Endodermal cell (in vitro differentiated cells): ENCODE measurements around the gene SORCS2. TPM values are rescaled to one million over a fixed set of nuclear protein-coding genes. Genes with fewer than 3 reads are reported as not detected.

Experiments used
- DNase-seq: peaks from one replicate; pipeline ENCODE4 v3.0.0-alpha.2; 2017
- H3K27ac ChIP-seq: 2 replicates; pipeline ENCODE4 v1.5.1; 2013; ENCODE audit warnings: mild to moderate bottlenecking, low read depth, low read length, moderate library complexity
- H3K27me3 ChIP-seq: 2 replicates; pipeline ENCODE4 v1.6.1; 2013; ENCODE audit warnings: mild to moderate bottlenecking, low read length, moderate library complexity; ENCODE audit not compliant: insufficient read depth, control insufficient read depth, poor library complexity, severe bottlenecking
- H3K36me3 ChIP-seq: 2 replicates; pipeline ENCODE4 v1.7.0; 2013; ENCODE audit warnings: mild to moderate bottlenecking, low read length, moderate library complexity; ENCODE audit not compliant: control insufficient read depth, insufficient read depth
- H3K4me1 ChIP-seq: one replicate; pipeline ENCODE4 v1.7.0; 2013; ENCODE audit warnings: low read length; ENCODE audit not compliant: control insufficient read depth, insufficient read depth
- H3K4me3 ChIP-seq: 2 replicates; pipeline ENCODE4 v1.5.1; 2013; ENCODE audit warnings: mild to moderate bottlenecking, low read length, moderate library complexity
- H3K9ac ChIP-seq: 2 replicates; pipeline ENCODE4 v1.6.1; 2013; ENCODE audit warnings: mild to moderate bottlenecking, low read length, moderate library complexity; ENCODE audit not compliant: poor library complexity, severe bottlenecking; ENCODE audit errors: extremely low read depth
- H3K9me3 ChIP-seq: 2 replicates; pipeline ENCODE4 v1.6.1; 2013; ENCODE audit warnings: mild to moderate bottlenecking, low read length, moderate library complexity; ENCODE audit not compliant: control insufficient read depth
- H3K27ac Mint-ChIP-seq: 2 replicates; pipeline ENCODE4 v1.8.0; 2020; ENCODE audit warnings: mixed read lengths
- H3K27me3 Mint-ChIP-seq: 2 replicates; pipeline ENCODE4 v1.8.0; 2021; ENCODE audit warnings: mild to moderate bottlenecking, mixed read lengths; ENCODE audit not compliant: insufficient read depth
- H3K36me3 Mint-ChIP-seq: 2 replicates; pipeline ENCODE4 v1.8.0; 2020; ENCODE audit warnings: low read depth, mixed read lengths
- H3K4me1 Mint-ChIP-seq: 2 replicates; pipeline ENCODE4 v1.8.0; 2020; ENCODE audit warnings: mixed read lengths
- H3K4me3 Mint-ChIP-seq: 2 replicates; pipeline ENCODE4 v1.8.0; 2020; ENCODE audit warnings: mild to moderate bottlenecking, moderate library complexity, mixed read lengths
- H3K9me3 Mint-ChIP-seq: 2 replicates; pipeline ENCODE4 v1.8.0; 2020; ENCODE audit warnings: mild to moderate bottlenecking, mixed read lengths
- WGBS, 2 experiments: methylation state at CpG; one replicate each; pipeline versions ENCODE4 v1.1.5 to v1.1.7; 2013; ENCODE audit warnings: missing lambda C conversion rate in 2 of 2, mixed read lengths in 1 of 2; ENCODE audit not compliant: insufficient coverage in 1 of 2, insufficient read length in 1 of 2; 5-methylcytosine and 5-hydroxymethylcytosine counted together
- total RNA-seq, 2 donors: library from RNA; stranded (reverse); fragmentation: NEBNext Ultra II Directional in 1 of 2; extraction: Animal tissue kit (Norgen Biotek cat#: 25700) in 1 of 2; gene quantifications; 2 replicates in 1 of 2; 3 replicates in 1 of 2; pipeline ENCODE4 v1.2.1, GENCODE V29; 2021
- TF ChIP-seq, protein P1 (sequence below): fragments of 200-600 bp; sonication (generic); conservative IDR thresholded peaks from 2 replicates; pipeline ENCODE4 v1.5.0; 2021; ENCODE audit warnings: antibody characterized with exemption, mild to moderate bottlenecking

SORCS2 gene
- total RNA-seq, 2 donors from 2014 or later, result 1.4 to 1.9 TPM

GRCh38 chr4:7325541-7325940, 133.2 kb downstream of the SORCS2 start:
- H3K9ac ChIP-seq, result no peak overlapping the region
- Mint-ChIP-seq H3K4me1 (no peaks in the 10 kb centered on the region), H3K9me3 (no peaks in the 10 kb centered on the region), H3K27ac (no peak overlapping the region), H3K36me3 (no peaks in the 10 kb centered on the region), H3K27me3 (peaks cover 20% of the 10 kb centered on the region), H3K4me3 (no peak overlapping the region)
- 86 to 95% methylated on average over 8 to 13 of the region's 13 CpGs for WGBS, 2 experiments
- no peak overlapping the region for H3K4me3 ChIP-seq
- H3K4me1 ChIP-seq, result no peaks in the 10 kb centered on the region
- H3K27ac ChIP-seq, result no peak overlapping the region
- no peaks in the 10 kb centered on the region for H3K9me3 ChIP-seq
- TF ChIP-seq, protein P1, sequence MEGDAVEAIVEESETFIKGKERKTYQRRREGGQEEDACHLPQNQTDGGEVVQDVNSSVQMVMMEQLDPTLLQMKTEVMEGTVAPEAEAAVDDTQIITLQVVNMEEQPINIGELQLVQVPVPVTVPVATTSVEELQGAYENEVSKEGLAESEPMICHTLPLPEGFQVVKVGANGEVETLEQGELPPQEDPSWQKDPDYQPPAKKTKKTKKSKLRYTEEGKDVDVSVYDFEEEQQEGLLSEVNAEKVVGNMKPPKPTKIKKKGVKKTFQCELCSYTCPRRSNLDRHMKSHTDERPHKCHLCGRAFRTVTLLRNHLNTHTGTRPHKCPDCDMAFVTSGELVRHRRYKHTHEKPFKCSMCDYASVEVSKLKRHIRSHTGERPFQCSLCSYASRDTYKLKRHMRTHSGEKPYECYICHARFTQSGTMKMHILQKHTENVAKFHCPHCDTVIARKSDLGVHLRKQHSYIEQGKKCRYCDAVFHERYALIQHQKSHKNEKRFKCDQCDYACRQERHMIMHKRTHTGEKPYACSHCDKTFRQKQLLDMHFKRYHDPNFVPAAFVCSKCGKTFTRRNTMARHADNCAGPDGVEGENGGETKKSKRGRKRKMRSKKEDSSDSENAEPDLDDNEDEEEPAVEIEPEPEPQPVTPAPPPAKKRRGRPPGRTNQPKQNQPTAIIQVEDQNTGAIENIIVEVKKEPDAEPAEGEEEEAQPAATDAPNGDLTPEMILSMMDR, result no peak
- DNase-seq, result no peak
- H3K36me3 ChIP-seq, result no peaks in the 10 kb centered on the region
- peaks cover 24% of the 10 kb centered on the region for H3K27me3 ChIP-seq

DNA sequence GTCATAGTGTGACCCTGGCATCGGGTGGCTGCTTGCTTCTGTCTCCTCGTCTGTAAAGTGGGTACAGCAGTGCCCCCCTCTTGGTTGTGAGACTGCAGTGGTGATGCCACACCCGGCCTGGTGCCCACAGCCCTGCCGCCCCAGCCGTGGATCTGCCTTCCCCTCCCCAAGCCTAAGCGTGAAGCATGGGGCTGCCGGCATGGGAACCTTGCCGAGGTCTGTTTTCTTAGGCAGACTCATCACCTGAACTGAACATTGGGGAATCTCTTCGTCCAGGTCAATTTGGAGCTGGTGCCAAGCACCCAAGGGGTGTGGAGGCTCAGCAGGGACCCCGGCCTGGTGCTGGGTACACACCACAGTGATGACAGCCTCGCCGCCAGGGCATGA, 134.0 kb downstream of the SORCS2 start:
- Mint-ChIP-seq H3K27ac (no peak overlapping the region), H3K4me3 (no peak overlapping the region), H3K4me1 (no peaks in the 10 kb centered on the region), H3K36me3 (no peaks in the 10 kb centered on the region), H3K9me3 (no peaks in the 10 kb centered on the region), H3K27me3 (peaks cover 28% of the 10 kb centered on the region)
- peaks cover 32% of the 10 kb centered on the region for H3K27me3 ChIP-seq
- no peak overlapping the region for H3K9ac ChIP-seq
- TF ChIP-seq, protein P1, result no peak
- no peaks in the 10 kb centered on the region for H3K9me3 ChIP-seq
- H3K4me1 ChIP-seq, result no peaks in the 10 kb centered on the region
- WGBS, 2 experiments, result 90 to 97% methylated on average over 6 to 12 of the region's 12 CpGs
- H3K27ac ChIP-seq, result no peak overlapping the region
- DNase-seq, result no peak
- no peak overlapping the region for H3K4me3 ChIP-seq
- H3K36me3 ChIP-seq, result no peaks in the 10 kb centered on the region

DNA sequence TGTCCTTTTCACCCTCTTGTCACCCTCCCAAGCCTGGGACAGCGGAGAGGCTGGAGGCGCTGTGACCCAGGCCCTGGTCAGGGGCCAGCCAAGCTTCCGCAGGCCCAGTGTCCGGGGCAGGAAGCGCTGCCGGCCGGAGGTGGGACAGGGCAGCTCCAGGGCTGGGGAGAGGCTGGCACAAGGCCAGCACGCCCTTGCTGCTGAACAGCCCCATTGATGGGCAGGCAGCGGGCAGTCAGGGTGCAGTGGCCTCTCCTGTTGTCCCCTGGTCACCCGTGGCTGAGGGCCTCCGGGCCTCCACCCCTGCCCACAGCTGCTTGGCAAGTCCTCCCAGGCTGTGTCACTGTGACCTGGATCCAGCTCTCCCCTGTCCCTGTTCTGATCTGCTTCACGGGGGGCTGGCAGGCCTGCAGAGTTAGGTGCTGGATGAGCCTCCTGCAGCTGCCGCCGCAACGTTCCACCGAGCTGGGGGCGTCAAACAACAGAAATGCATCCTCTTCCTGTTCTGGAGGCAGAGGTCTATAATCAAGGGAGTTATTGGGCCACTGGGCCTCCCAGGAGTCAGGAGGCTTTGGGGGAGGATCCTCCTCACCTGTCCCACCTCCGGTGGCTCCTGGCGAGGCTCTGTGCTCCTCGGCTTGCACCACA, 134.5 kb downstream of the SORCS2 start:
- Histone ChIP-seq H3K27ac (no peak overlapping the region), H3K36me3 (no peaks in the 10 kb centered on the region), H3K4me1 (no peaks in the 10 kb centered on the region), H3K9ac (no peak overlapping the region), H3K9me3 (no peaks in the 10 kb centered on the region), H3K27me3 (peaks cover 37% of the 10 kb centered on the region), H3K4me3 (no peak overlapping the region)
- Mint-ChIP-seq H3K4me3 (no peak overlapping the region), H3K36me3 (no peaks in the 10 kb centered on the region), H3K9me3 (no peaks in the 10 kb centered on the region), H3K27me3 (peaks cover 33% of the 10 kb centered on the region), H3K4me1 (no peaks in the 10 kb centered on the region), H3K27ac (no peak overlapping the region)
- no peak for DNase-seq
- 91 to 96% methylated on average over 7 to 20 of the region's 20 CpGs for whole genome bisulfite sequencing, 2 experiments
- TF ChIP-seq, protein P1, result no peak
